OCI-LY1 (cell line): Measurements from ENCODE around the gene ASCL5.

ENCODE experiments used
- CTCF ChIP-seq: fragments of 200-600 bp; sonication (generic), shearing (Covaris generic); IDR thresholded peaks from 2 replicates; pipeline ENCODE4 v1.5.1; 2017; ENCODE audit warnings: mild to moderate bottlenecking, antibody characterized with exemption, low read length, moderate library complexity, mixed read lengths
- EZH2 ChIP-seq: fragments of 200-600 bp; sonication (generic), shearing (Covaris generic); IDR thresholded peaks from 2 replicates; pipeline ENCODE4 v1.8.0; 2017; ENCODE audit warnings: borderline replicate concordance, mixed run types, mild to moderate bottlenecking, antibody characterized with exemption, low read length, moderate library complexity, mixed read lengths

GRCh38 chr1:201156819-201157218, 29.8 kb upstream of the ASCL5 start:
- no peak for TF ChIP-seq CTCF
- TF ChIP-seq EZH2 = no peak
